ENCODE results near the gene IL21R.
A peak's percentile ranks its signal among the peaks of the same experiment; 100 is the strongest.
"Not testable (repeated sequence)": the region's sequence is repeated elsewhere in the genome, so short reads cannot be mapped to it uniquely, and the experiment has no call there.

IL21R gene

DNA sequence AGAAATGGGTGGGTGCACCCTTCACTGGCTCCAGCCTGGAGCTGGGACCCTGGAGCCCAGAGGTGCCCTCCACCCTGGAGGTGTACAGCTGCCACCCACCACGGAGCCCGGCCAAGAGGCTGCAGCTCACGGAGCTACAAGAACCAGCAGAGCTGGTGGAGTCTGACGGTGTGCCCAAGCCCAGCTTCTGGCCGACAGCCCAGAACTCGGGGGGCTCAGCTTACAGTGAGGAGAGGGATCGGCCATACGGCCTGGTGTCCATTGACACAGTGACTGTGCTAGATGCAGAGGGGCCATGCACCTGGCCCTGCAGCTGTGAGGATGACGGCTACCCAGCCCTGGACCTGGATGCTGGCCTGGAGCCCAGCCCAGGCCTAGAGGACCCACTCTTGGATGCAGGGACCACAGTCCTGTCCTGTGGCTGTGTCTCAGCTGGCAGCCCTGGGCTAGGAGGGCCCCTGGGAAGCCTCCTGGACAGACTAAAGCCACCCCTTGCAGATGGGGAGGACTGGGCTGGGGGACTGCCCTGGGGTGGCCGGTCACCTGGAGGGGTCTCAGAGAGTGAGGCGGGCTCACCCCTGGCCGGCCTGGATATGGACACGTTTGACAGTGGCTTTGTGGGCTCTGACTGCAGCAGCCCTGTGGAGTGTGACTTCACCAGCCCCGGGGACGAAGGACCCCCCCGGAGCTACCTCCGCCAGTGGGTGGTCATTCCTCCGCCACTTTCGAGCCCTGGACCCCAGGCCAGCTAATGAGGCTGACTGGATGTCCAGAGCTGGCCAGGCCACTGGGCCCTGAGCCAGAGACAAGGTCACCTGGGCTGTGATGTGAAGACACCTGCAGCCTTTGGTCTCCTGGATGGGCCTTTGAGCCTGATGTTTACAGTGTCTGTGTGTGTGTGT lies 46.8 kb downstream of the IL21R start:
- H3K4me3 Mint-ChIP-seq = peak overlapping the region; percentile 65
- no peak for DNase-seq
- H3K27ac Mint-ChIP-seq = peak overlapping the region; percentile 94
- peaks cover 100% of the 10 kb centered on the region for H3K4me1 Mint-ChIP-seq
- no peaks in the 10 kb centered on the region for H3K27me3 Mint-ChIP-seq
- no peaks in the 10 kb centered on the region for H3K9me3 Mint-ChIP-seq
- no peak for ATAC-seq
- H3K36me3 Mint-ChIP-seq (ENCODE audit: low read depth) = peaks cover 85% of the 10 kb centered on the region

DNA sequence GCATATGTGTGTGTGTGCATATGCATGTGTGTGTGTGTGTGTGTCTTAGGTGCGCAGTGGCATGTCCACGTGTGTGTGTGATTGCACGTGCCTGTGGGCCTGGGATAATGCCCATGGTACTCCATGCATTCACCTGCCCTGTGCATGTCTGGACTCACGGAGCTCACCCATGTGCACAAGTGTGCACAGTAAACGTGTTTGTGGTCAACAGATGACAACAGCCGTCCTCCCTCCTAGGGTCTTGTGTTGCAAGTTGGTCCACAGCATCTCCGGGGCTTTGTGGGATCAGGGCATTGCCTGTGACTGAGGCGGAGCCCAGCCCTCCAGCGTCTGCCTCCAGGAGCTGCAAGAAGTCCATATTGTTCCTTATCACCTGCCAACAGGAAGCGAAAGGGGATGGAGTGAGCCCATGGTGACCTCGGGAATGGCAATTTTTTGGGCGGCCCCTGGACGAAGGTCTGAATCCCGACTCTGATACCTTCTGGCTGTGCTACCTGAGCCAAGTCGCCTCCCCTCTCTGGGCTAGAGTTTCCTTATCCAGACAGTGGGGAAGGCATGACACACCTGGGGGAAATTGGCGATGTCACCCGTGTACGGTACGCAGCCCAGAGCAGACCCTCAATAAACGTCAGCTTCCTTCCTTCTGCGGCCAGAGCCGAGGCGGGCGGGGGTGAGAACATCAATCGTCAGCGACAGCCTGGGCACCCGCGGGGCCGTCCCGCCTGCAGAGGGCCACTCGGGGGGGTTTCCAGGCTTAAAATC lies 47.6 kb downstream of the IL21R start:
- DNase-seq = peak; percentile 91
- peak overlapping the region; percentile 94 for H3K27ac Mint-ChIP-seq
- peaks cover 78% of the 10 kb centered on the region for H3K36me3 Mint-ChIP-seq (ENCODE audit: low read depth)
- peak overlapping the region; percentile 65 for H3K4me3 Mint-ChIP-seq
- no peaks in the 10 kb centered on the region for H3K27me3 Mint-ChIP-seq
- no peaks in the 10 kb centered on the region for H3K9me3 Mint-ChIP-seq
- peak; percentile 78 for ATAC-seq
- H3K4me1 Mint-ChIP-seq = peaks cover 99% of the 10 kb centered on the region

DNA sequence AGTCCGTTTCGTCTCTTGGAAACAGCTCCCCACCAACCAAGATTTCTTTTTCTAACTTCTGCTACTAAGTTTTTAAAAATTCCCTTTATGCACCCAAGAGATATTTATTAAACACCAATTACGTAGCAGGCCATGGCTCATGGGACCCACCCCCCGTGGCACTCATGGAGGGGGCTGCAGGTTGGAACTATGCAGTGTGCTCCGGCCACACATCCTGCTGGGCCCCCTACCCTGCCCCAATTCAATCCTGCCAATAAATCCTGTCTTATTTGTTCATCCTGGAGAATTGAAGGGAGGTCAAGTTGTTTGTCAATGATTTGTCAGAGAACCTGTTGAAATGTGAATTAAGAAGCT lies 48.2 kb downstream of the IL21R start:
- Mint-ChIP-seq H3K27me3 (no peaks in the 10 kb centered on the region), H3K4me3 (peak overlapping the region; percentile 65), H3K36me3 (ENCODE audit: low read depth) (peaks cover 73% of the 10 kb centered on the region), H3K27ac (peak overlapping the region; percentile 94), H3K9me3 (no peaks in the 10 kb centered on the region), H3K4me1 (peaks cover 99% of the 10 kb centered on the region)
- ATAC-seq = no peak
- DNase-seq = no peak

DNA sequence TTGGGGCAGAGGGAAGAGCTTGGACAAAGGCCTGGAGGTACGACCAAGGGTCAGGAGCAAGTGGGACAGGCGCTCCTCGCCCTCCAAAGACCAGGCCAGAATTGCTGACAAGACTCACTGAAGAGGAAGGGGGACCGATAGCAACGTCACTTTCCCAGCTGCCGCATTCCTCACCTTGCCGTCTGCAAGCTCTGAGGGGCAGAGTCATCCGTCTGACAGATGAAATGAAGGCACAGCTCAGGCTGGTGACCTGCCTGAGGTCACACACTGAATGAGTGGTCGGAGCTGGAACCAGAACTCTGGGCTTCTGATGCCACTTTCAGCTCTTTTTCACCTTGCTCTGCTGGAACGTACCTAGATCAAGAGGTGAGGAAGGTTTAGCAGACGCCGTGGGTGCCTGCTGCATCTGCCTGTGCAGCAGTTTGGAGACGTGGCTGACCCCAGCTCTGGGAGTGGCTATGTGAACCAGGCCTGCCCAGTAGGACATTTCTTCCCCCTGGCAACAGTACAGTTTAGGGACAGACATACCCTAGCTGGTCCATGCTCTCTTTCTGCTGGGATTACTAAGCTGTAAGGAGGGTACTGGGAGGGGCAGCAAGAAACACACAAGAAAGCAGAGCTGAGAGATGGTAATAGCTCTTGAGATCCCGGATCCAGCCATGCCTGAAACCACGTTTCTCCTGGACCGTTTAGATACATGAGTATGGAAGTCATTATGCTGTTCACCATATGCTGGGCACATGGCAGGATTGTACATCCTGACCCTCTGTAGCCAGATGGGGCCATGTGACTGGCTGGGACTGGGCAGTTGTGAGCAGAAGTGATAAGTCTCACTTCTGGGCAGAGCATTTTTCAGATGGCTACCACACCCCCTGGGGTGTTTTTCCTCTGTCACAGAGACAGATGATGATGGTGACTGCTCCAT lies 50.9 kb downstream of the IL21R start:
- Mint-ChIP-seq H3K27me3 (no peaks in the 10 kb centered on the region), H3K4me1 (peaks cover 95% of the 10 kb centered on the region), H3K27ac (peak overlapping the region; percentile 92), H3K9me3 (no peaks in the 10 kb centered on the region), H3K4me3 (no peak overlapping the region), H3K36me3 (ENCODE audit: low read depth) (peaks cover 51% of the 10 kb centered on the region)
- ATAC-seq = no peak
- DNase-seq = peak; percentile 33

DNA sequence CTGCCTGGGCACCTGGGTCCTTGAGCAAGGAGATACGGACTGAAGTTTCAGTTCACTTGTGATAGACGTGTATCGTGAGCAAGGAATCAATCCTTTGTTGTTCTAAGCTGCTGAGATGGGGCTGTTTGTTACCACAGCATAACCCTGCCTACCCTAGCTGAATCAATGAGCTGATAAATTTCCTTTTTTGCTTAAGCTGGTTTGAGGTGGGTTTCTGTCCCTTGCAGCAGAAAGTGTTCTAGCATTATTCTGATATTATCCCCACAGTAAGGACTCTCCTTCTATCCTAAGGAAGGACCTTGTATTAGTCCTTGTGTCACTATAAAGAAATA lies 51.5 kb downstream of the IL21R start:
- Mint-ChIP-seq H3K27me3 (no peaks in the 10 kb centered on the region), H3K27ac (peak overlapping the region; percentile 92), H3K9me3 (no peaks in the 10 kb centered on the region), H3K4me3 (no peak overlapping the region), H3K4me1 (peaks cover 88% of the 10 kb centered on the region), H3K36me3 (ENCODE audit: low read depth) (peaks cover 45% of the 10 kb centered on the region)
- no peak for ATAC-seq
- DNase-seq = no peak

DNA sequence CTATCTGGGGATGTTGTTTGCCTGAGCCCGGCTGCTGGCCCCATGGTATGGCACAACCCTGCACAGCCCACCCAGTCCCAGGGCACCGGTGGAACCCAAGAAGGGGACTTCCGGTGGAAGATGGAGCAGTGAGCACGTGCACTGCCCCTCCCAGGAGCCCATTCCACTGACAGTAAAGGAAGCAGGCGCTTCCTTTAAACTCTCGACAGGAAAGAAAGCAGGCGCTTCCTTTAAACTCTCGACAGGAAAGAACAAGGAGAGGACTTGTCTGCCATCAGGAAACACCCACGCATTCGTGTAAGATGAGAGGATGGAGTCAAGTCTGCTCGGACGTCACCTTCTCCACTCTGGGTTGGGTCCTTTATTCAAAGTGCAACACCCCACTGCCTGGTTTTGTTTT lies 53.7 kb downstream of the IL21R start:
- H3K4me3 Mint-ChIP-seq = no peak overlapping the region
- H3K9me3 Mint-ChIP-seq = no peaks in the 10 kb centered on the region
- H3K4me1 Mint-ChIP-seq = peaks cover 74% of the 10 kb centered on the region
- no peaks in the 10 kb centered on the region for H3K27me3 Mint-ChIP-seq
- peaks cover 34% of the 10 kb centered on the region for H3K36me3 Mint-ChIP-seq (ENCODE audit: low read depth)
- peak overlapping the region; percentile 92 for H3K27ac Mint-ChIP-seq
- ATAC-seq (peak; percentile 11), DNase-seq (peak; percentile 32)

DNA sequence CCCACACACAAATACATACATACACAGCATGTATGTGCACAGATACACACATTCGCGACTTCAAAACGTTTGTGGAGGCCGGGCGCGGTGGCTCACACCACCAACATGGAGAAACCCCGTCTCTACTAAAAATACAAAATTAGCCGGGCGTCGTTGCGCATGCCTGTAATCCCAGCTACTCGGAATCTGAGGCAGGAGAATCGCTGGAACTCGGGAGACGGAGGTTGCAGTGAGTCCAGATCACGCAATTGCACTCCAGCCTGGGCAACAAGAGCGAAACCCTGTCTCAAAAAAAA lies 55.6 kb downstream of the IL21R start:
- not testable (repeated sequence) for DNase-seq, H3K27ac Mint-ChIP-seq, ATAC-seq, H3K27me3 Mint-ChIP-seq, H3K4me3 Mint-ChIP-seq, H3K9me3 Mint-ChIP-seq
- Mint-ChIP-seq H3K4me1 (peaks cover 62% of the 10 kb centered on the region), H3K36me3 (ENCODE audit: low read depth) (peaks cover 26% of the 10 kb centered on the region)

DNA sequence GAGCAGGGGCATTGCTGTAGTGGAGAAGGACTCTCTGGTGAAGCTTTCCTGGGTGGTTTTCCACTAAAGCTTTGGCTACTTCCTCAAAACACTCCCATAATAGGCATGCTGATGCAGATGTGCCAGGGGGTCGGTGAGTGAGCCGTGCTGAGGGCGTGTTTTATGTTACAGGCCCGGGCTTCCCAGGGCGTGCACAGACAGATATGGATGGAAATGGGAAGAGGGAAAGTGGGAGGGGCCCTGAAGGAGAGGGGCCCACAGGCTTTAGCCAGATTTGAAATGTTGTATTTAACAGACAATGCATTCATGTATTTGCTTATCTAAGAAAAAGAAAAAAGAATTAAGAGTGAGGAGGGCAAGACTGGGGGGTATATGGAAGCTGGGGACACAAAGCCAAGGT lies 56.3 kb downstream of the IL21R start:
- Mint-ChIP-seq H3K4me3 (no peak overlapping the region), H3K9me3 (no peaks in the 10 kb centered on the region), H3K4me1 (peaks cover 61% of the 10 kb centered on the region), H3K27ac (no peak overlapping the region), H3K36me3 (ENCODE audit: low read depth) (peaks cover 24% of the 10 kb centered on the region), H3K27me3 (no peaks in the 10 kb centered on the region)
- DNase-seq = no peak
- no peak for ATAC-seq

DNA sequence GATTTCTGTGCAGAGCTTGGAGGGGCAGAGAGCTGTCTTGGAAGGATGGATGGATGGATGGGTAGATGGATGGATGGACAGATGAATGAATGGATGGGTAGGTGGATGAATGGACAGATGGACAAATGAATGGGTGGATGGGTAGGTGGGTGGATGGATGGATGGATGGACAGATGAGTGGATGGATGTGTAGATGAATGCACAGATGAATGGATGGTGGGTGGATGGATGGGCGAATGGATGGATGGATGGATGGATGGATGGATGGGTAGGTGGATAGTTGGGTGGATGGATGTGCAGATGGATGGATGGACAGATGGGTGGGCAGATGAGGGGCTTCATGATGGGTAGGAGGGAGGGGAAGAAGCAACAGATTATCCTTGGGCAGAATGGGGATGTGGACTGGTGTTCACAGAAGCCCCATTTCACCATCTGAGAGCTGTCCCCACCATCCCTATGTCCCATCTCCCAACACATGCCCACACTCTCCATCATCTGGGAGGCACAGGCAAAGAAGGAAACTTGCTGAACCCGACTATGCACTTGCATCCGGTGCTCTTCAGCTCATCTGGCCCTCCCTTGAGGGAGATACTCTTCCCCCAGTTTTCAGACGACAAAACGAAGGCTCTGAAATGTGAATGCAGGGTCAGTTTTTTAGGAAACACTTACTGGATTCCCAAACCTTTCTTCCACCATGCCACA lies 57.2 kb downstream of the IL21R start:
- Mint-ChIP-seq H3K36me3 (ENCODE audit: low read depth) (peaks cover 19% of the 10 kb centered on the region), H3K4me1 (peaks cover 61% of the 10 kb centered on the region), H3K27ac (peak overlapping the region; percentile 3), H3K27me3 (no peaks in the 10 kb centered on the region), H3K4me3 (no peak overlapping the region), H3K9me3 (no peaks in the 10 kb centered on the region)
- DNase-seq (no peak), ATAC-seq (no peak)

DNA sequence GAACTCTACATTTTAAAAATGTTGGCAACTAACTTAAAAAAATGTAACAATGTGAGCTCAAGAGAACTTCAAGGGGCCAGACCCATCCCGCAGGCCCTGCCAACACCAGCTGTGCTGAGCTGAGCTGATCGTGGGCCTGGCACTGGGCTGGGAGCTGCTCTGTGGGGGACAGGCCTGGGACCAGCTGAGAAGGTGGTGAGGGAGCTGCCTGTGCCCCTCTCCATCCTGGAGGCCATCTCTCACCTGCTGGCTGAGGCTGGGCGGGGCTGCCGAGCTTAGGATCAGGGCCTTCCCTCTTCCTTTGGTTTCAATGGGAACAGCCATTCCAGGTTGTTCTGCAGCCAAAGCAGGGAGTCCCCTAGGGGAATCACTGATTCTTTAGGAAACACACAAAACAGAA lies 58.2 kb downstream of the IL21R start:
- Mint-ChIP-seq H3K27me3 (no peaks in the 10 kb centered on the region), H3K4me1 (peaks cover 60% of the 10 kb centered on the region), H3K27ac (no peak overlapping the region), H3K36me3 (ENCODE audit: low read depth) (peaks cover 22% of the 10 kb centered on the region), H3K9me3 (no peaks in the 10 kb centered on the region), H3K4me3 (no peak overlapping the region)
- DNase-seq = no peak
- no peak for ATAC-seq

DNA sequence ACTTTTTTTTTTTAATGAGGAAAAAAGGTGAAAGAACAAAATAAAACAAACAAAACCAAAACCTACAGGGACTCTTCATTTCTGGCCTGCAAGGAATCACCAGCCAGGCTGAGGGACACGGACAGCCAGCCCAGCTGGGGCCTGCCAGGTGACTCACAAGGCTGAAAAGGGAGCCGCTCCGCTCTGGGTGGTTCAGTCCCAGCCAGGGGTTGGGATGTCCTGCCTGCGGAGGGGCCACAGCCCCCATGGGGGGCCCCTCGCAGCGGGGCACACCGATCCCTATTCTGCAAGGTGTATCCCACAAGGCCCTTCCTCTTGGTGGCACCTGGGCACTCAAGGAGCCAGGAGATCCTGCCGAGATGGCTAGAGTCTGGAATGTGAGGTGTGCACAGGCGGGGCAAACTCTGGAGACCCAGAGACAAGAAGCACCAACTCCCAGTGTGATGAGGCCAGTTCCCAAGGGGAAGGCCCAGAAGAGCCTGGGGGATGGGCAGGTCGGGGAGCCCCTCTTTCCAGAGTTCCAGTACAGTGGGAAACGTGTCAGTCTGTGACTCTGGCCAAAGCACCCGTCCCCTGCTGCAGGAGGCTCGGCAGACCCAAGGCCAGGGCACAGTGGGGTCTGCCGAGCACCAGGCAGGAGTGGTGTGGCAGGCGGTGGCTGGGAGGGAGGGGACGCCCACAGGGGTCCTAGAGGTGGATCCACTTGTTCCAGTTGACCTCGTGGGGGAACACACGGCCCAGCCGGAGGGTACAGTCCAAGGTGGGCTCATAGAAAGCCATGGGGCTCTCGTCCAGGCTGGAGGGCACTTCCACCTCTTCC lies 58.9 kb downstream of the IL21R start:
- Mint-ChIP-seq H3K36me3 (ENCODE audit: low read depth) (peaks cover 23% of the 10 kb centered on the region), H3K4me3 (no peak overlapping the region), H3K27me3 (no peaks in the 10 kb centered on the region), H3K27ac (no peak overlapping the region), H3K9me3 (no peaks in the 10 kb centered on the region), H3K4me1 (peaks cover 57% of the 10 kb centered on the region)
- ATAC-seq (no peak), DNase-seq (no peak)

DNA sequence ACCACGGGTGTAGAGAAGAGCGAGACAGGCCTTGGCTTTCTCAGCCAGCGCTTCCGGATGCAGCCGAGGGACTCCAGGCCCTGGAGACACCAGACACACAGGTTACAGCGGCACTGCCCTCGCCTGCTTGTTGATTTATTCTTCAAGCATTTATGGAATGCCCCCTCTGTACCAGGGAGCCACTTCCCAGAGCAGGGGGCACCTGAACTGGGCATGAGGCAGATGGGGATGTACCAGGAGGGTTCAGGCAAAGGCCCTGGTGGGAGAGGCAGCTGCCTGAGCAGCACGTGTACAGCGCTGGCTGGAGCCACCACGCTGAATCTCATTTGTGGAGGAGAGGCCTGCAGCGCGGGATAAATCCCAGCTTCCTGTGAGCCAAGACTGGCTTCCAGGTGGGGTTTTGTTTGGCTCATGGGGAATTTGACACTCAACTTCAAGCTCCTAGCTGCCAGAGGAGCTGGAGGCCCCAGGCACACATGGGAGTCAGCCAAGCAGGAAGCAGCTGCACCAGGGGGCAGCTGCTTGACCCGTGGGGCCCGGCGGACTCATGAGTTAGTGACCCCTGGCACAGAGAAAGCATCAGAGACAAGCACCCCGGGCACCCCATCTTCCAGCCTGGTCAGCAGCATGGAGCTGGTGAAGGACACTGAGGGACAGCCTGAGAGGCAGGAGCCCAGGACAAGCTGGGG lies 59.7 kb downstream of the IL21R start:
- Mint-ChIP-seq H3K36me3 (ENCODE audit: low read depth) (peaks cover 23% of the 10 kb centered on the region), H3K4me1 (peaks cover 50% of the 10 kb centered on the region), H3K9me3 (no peaks in the 10 kb centered on the region), H3K4me3 (no peak overlapping the region), H3K27me3 (no peaks in the 10 kb centered on the region), H3K27ac (no peak overlapping the region)
- DNase-seq = no peak
- no peak for ATAC-seq

DNA sequence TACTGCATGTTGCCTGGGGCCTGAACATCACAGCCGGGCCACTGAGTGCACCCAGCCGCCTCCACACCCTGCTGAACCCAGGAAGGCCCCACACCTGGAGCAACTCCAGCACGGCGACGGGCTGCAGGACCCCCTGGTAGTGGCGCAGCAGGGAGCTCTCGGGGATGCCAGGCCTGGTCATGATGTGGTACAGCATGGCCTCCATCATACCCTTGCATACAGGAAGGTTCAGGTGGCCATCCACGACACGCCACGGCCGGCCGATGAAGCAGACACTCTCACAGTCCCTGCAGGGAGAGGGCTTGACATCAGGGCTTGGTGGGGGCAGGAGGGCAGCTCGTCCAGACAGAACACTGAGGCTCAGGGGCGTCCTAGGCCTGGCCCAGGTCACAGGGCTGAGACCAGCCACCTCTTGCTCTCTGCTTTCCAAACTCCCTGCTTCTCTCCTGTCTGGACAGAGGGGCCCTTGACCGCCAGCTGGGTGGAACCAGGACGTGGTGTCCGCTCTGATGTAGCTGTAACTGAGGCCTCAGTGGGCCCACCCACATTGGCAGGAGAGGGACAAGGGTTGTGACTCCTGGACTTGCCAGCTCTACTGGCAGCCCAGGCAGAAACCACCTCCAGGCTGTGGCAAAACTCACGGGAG lies 60.3 kb downstream of the IL21R start:
- Mint-ChIP-seq H3K27ac (no peak overlapping the region), H3K4me1 (peaks cover 43% of the 10 kb centered on the region), H3K36me3 (ENCODE audit: low read depth) (peaks cover 27% of the 10 kb centered on the region), H3K27me3 (no peaks in the 10 kb centered on the region), H3K4me3 (no peak overlapping the region), H3K9me3 (no peaks in the 10 kb centered on the region)
- no peak for DNase-seq
- ATAC-seq = no peak
